GM11168 (cell line): ENCODE data around the gene WDSUB1.

Source experiments
- in situ Hi-C: fragments of 300-500 bp; cut with MboI; formaldehyde crosslinking; loops from one replicate; pipeline ENCODE4 v1.12.0; 2022; ENCODE audit warnings: low sequenced_read_pairs; ENCODE audit not compliant: unreplicated experiment

WDSUB1 gene

DNA sequence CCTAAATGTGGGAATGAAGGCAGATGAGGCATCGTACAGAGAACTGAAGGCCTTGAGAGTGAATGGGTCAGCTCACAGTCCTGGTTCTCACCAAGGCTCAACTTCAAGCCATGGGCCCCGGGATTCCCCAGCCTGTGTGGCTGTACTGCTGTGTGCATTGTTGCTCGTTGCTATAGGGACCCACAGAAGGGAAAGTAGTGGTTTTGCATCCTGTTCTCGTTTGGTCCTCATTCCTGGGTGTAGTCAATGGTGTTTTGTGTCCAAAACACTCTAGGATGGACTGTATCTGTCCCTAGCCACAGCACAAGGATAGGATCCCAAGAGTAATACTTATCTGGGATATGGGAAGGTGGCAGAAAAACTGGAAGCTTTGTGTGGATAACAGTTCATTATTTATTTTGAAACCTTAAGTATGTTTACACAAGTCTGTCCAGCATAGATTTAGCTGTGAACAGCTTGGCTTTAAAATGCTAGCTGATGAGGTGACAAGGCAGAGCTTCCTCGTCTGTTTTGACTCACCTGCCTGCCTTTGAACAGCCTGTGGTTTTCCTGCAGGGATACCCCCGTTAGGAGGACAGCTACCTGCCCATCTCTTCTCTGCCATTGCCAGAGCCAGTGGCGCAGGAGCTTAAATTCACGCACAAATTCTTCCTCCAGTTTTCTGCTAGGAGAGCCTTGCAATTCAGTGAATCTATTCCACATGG lies 85.0 kb downstream of the WDSUB1 start:
- in situ Hi-C loops: no loop called here

DNA sequence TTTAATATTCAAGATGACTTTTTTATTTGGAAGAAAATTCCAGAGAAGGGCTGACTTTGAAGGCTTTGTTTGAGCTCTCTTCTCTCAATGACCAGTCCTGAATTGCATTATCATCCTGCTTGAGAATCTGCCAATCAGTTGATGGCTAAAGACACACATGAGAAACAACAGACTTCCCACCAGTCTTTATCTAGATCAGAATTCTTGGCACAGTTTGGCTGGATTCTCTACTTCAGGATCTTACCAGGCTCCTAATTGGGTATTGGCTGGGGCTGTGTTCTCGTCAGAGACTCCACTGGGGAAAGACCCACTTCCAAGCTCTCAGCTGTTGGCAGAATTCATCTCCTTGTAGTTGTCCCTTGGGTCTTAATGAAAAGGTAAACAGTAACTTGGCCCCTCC lies 86.0 kb downstream of the WDSUB1 start:
- in situ Hi-C loops: no loop called here

DNA sequence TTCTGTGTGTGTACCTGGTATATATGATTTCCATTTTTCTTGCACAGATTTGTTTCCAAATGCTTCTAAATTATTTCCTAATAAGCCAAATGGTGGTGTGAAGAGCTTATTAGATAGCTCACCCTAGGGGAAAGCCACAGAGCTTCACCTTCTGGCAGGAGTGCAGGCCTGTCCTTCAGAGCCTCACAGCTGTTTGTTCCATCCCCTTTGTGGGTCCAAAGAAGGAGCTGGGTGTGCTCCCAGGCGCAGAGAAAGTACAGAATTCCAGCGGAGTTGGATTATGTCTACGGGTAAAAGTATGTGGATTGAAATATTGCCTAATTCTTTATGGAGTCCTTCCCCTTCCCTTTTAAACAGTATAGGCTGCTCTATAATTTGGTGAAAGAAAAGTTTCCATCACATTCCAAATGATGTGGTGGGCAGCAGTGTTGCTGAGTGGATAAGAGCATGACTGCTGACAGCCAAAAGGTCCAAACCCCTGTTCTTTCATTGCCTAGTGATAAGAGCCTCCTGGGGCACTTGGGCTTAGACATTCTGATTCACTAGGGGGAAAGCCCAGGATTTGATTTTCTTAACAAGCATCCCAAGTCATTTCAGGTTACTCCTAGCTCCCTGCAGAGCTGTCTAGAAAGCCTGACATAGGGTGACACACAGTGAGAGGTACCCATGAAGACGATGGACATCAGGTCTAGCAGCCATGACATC lies 86.6 kb downstream of the WDSUB1 start:
- in situ Hi-C loops: no loop called here

DNA sequence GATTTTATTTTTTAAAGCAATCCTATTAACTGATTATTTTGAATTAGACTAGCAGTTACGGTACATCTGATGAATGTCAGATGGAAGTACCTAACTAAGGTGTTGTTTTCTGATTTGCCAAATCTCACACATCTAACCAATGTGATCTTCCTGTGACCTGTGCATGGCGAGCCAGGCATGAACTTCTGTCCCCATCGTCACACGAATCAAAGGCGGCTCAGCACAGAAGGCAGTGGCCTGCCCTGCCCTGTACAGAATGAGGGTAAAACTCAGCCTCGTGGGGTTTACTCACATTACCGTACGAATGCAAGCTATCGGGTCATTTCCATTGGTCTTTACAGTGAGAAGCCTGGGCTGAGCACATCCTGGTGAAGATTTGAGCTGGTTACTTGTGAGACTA lies 87.3 kb downstream of the WDSUB1 start:
- in situ Hi-C loops: no loop called here

DNA sequence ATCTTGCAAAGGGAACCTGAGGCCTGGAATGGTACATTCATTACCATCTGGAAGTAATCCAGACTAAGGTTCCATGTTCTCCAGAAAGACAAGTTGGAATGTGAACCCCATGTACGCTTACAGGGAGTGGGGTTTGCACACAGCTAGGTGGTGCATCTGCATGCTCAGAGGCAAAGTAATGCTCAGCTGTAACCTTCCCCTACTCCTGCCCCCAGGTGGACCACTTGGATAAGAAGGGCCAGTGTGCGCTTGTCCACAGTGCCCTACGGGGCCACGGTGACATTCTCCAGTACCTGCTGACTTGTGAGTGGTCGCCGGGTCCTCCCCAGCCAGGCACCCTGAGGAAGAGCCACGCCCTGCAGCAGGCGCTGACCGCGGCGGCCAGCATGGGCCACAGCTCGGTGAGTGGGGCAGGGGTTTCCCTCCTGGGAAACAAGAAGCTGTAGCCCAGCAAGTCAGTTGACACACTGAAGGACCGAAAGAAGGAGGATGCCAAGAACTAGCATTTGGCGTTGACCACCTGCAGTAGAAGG lies 90.0 kb downstream of the WDSUB1 start:
- in situ Hi-C loops: no loop called here

DNA sequence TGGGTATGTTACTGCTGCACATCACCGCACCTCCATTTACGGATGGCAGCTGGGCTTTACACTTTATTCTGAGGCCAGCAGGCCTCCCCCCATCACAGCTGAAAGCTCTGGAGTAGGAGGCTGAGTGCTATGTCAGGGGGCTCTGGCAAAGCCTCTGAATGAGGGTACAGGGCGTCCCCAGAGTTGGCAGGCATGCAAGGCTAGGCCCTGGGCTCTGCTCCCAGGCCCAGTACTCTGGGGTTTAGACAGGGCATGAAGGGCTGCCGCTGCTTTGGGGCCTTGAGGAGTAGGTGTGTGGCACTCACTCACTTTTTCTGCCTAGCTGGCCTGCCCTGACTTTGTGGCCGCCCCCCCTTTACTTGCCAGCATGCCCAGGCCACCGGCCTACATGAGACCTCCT lies 90.8 kb downstream of the WDSUB1 start:
- in situ Hi-C loops: no loop called here

DNA sequence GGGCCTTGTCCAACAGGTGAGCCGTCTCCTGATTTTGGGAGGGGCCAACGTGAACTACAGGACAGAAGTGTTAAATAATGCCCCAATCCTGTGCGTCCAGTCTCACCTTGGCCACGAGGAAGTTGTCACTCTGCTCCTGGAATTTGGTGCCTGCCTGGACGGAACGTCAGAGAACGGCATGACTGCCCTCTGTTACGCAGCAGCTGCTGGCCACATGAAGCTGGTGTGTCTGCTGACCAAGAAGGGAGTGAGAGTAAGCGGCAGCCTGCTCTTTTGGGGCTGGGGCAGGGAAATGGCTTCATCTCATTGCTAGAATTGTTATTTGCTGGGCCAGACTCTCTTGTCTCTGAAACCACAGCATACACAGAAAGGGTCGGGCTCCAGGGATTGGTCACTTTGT lies 92.3 kb downstream of the WDSUB1 start:
- in situ Hi-C loops: no loop called here

DNA sequence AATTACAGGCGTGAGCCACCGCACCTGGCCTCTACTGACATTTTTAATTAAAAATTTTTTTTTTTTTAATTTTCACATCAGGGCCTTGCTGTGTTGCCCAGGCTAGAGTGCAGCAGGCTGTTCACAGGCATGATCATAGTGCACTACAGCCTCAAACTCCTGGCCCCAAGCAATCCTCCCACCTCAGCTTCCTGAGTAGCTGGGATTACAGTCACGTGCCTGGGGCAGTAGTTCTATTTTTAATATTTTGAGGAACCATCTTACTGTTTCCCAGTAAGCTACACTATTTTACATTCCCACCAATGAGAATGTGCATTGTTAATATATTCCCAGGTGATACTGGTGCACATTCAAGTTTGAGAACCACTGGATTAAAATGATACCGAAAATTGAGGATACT lies 92.7 kb downstream of the WDSUB1 start:
- in situ Hi-C loops: no loop called here

DNA sequence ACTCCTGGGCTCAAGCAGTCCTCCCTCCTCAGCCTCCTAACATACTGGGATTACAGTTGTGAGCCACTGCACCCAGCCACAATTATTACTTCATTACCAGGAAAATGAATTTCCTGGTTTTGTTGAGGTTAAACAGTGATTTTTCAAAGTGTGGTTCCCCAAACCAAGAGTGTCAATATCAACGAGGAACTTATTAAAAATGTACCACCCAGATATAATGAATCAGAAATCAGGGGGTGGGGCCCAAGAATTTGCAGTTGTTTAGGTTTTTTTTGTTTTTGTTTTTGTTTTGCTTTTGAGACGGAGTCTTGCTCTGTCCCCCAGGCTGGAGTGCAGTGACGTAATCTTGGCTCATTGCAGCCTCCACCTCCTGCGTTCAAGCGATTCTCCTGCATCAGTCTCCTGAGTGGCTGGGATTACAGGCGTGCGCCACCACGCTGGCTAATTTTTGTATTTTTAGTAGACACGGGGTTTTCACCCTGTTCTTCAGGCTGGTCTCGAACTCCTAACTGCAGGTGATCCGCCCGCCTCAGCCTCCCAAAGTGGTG lies 94.1 kb downstream of the WDSUB1 start:
- in situ Hi-C loops: no loop called here

DNA sequence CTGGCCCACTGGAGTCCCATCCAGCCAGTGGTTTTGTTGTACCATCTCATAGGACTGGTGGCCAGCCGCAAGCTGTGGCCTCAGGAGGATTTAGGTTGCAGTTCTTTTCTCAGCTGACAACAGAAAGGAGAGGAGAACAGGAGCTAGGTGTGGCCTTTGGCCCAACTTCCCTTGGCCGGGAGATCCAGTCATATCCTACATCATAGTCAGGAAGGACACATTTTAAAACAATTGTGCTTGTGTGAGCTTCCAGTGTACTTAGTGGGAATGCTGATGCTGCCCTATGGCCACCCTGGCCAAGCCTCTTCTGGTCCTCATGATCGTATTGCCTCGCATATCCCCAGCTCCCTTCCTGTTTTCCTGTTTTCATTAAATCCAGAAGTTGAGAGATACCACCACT lies 98.1 kb downstream of the WDSUB1 start:
- in situ Hi-C loops: no loop called here

DNA sequence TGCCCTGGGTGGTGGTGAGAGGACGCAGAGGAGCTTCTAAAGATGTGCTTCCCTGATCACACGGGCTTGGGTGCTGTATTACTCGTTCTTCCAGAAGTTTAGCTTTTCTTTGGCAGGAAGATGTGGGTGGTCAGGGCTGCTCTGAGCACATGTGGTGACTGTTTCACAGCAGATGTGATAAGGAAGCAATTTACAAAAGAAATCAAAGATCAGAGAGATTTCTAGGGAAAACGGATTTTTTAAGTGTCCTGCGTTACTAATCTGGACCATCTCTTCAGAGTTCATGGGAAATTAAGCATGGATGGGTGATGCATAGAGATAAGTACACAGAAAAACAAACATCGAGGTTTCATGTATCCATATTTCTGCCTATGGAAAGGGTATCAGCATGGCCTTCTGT lies 99.4 kb downstream of the WDSUB1 start:
- in situ Hi-C loops: no loop called here

DNA sequence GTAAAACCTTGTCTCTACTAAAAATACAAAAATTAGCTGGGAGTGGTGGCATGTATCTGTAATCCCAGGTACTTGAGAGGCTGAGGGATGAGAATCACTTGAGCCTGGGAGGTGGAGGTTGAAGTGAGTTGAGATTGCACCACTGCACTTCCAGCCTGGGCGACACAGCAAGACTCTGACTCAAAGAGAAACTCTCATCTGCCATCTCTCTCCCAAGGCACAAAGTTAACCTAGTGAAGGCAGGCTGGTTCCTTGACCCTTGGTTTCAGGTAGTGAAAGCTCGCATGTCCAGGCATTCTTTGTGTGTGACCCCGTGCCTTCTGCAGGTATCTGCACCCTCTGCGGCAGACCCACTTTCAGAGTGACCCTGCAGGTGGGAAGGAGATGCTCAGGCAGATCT lies 100.0 kb downstream of the WDSUB1 start:
- in situ Hi-C loops: no loop called here
